GM12801 (cell line): ENCODE results near the gene ANXA7.

Experiments
- CTCF ChIP-seq: IDR thresholded peaks from one replicate; pipeline ENCODE4 v1.5.1; 2011; ENCODE audit warnings: control low read depth; ENCODE audit not compliant: insufficient read length; ENCODE audit errors: extremely low read depth

The ANXA7 gene

GRCh38 chr10:73386583-73386982, 27.3 kb downstream of the ANXA7 start:
- no peak for TF ChIP-seq CTCF

- TF ChIP-seq CTCF, result no peak
These were observed 34.7 kb downstream of the ANXA7 start for GRCh38 chr10:73379064-73379748.

- TF ChIP-seq CTCF, result no peak
These were observed 37.2 kb downstream of the ANXA7 start for GRCh38 chr10:73376679-73377078.

GRCh38 chr10:73368238-73368637, 45.6 kb downstream of the ANXA7 start:
- no peak for TF ChIP-seq CTCF

- TF ChIP-seq CTCF, result no peak
These were observed 47.2 kb downstream of the ANXA7 start for GRCh38 chr10:73366381-73367298.

- TF ChIP-seq CTCF, result no peak
These were observed 48.9 kb downstream of the ANXA7 start for GRCh38 chr10:73364964-73365363.

- no peak for TF ChIP-seq CTCF
These were observed 54.4 kb downstream of the ANXA7 start for GRCh38 chr10:73359492-73359891.
